Measurements from ENCODE around the gene ANAPC1. TPM values are rescaled to one million over a fixed set of nuclear protein-coding genes. Genes with fewer than 3 reads are reported as not detected.
"Not testable (repeated sequence)": the region's sequence is repeated elsewhere in the genome, so short reads cannot be mapped to it uniquely, and the experiment has no call there.

The ANAPC1 gene
- total RNA-seq, 1 experiment from 2014 or later = 106 TPM

DNA sequence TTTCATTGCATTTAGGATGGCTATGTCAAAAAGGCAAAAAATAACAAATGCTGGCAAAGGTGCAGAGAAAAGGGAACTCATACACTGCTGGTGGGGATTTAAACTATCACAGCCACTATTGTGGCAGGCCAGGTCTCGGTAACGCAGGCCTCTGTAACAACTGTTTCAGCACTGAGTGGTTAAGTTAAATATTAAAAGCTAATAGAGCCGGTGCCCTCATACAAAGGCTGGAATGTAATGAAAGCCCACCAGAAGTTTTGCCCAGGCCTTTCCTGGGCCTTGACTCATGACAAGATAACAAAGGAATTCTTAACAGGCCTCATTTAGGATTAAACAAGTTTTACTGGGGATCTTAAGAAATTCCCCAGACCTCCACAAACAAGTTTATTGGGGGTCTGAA lies 25.1 kb upstream of the ANAPC1 start:
- peaks cover 13% of the 10 kb centered on the region for H3K4me1 ChIP-seq (ENCODE audit: low read length)
- no peaks in the 10 kb centered on the region for H4K20me1 ChIP-seq (ENCODE audit: insufficient read depth, low read depth, low read length)
- DNase-seq = no peak
- H2AFZ ChIP-seq (ENCODE audit: low read length) = no peak overlapping the region
- no peak overlapping the region for H3K9ac ChIP-seq (ENCODE audit: low read length)
- H3K27me3 ChIP-seq (ENCODE audit: low read length) = no peaks in the 10 kb centered on the region
- H3K9me3 ChIP-seq (ENCODE audit: low read length) = no peaks in the 10 kb centered on the region
- no peaks in the 10 kb centered on the region for H3K36me3 ChIP-seq (ENCODE audit: insufficient read depth, low read length)
- H3K4me3 ChIP-seq (ENCODE audit: low read length) = no peak overlapping the region
- H3K9me2 ChIP-seq (replicated peaks; ENCODE audit: insufficient read depth, low read length) = no peaks in the 10 kb centered on the region
- no peak overlapping the region for H3K4me2 ChIP-seq (ENCODE audit: low read depth, low read length, poor library complexity, severe bottlenecking)
- no peak overlapping the region for H3K27ac ChIP-seq (ENCODE audit: low read length)
- H3K79me2 ChIP-seq (ENCODE audit: low read length) = no peaks in the 10 kb centered on the region

DNA sequence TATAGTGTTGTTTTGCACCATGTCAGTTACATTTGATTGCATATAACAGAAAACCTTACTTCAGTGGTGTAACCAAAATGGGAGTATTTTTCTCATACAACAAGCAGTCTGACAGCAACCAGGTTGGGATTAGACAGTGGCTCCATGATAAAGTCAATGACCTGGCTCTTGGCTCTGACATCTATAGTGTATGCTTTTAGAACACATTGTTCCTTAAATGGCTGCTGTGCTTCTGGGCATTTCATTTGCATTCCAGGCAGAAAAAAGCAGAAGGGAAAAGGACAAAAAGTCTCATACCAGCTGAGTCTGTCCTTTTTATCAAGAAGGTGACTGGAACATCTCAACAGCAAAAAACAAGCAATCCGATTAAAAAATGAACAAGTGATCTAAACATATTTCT lies 24.6 kb upstream of the ANAPC1 start:
- Histone ChIP-seq H3K27me3 (ENCODE audit: low read length) (no peaks in the 10 kb centered on the region), H3K9me3 (ENCODE audit: low read length) (no peaks in the 10 kb centered on the region), H3K27ac (ENCODE audit: low read length) (no peak overlapping the region), H3K4me1 (ENCODE audit: low read length) (peaks cover 13% of the 10 kb centered on the region), H3K79me2 (ENCODE audit: low read length) (no peaks in the 10 kb centered on the region), H3K36me3 (ENCODE audit: insufficient read depth, low read length) (no peaks in the 10 kb centered on the region), H3K4me3 (ENCODE audit: low read length) (no peak overlapping the region), H3K4me2 (ENCODE audit: low read depth, low read length, poor library complexity, severe bottlenecking) (no peak overlapping the region), H3K9me2 (replicated peaks; ENCODE audit: insufficient read depth, low read length) (no peaks in the 10 kb centered on the region), H3K9ac (ENCODE audit: low read length) (no peak overlapping the region), H2AFZ (ENCODE audit: low read length) (no peak overlapping the region), H4K20me1 (ENCODE audit: insufficient read depth, low read depth, low read length) (no peaks in the 10 kb centered on the region)
- no peak for DNase-seq

DNA sequence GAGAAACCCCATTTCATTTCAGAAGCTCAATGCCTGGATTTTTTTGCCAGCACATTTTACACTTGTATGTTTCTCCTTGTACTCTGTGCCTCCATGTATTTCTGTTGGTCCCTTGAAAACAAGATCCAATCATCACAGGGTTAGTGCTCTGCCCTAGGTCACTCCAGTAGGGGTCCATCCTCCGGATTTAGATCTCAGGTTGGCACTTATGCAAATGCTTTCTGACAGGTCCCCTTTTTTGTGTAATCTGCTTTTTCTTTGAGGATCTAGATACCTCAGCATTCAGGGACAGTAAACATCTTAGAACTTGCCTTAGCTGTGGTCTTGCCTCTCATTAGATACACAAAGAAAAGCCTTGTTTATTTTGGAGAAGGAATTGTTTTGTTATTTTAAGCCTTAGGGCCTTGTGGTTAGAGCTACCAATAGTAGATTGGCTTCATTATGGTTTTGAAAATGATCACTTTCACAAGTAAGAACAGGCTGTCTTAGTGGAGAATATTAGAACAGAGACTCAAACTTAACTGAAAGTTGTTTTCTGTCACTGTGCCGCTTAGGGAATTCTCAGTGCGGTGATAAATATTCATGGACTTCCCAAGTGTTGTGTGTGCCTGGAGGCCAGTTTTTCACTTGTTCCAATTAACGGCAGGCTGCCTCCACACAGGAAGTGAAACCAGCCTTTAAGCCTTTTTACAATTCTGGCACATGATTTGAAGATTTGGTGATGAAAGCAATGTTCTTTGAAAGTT lies 22.2 kb upstream of the ANAPC1 start:
- Histone ChIP-seq H3K27me3 (ENCODE audit: low read length) (no peaks in the 10 kb centered on the region), H3K4me2 (ENCODE audit: low read depth, low read length, poor library complexity, severe bottlenecking) (peak overlapping the region; percentile 34), H3K9me3 (ENCODE audit: low read length) (no peaks in the 10 kb centered on the region), H3K9me2 (replicated peaks; ENCODE audit: insufficient read depth, low read length) (no peaks in the 10 kb centered on the region), H4K20me1 (ENCODE audit: insufficient read depth, low read depth, low read length) (no peaks in the 10 kb centered on the region), H3K9ac (ENCODE audit: low read length) (no peak overlapping the region), H3K4me1 (ENCODE audit: low read length) (peaks cover 13% of the 10 kb centered on the region), H2AFZ (ENCODE audit: low read length) (no peak overlapping the region), H3K79me2 (ENCODE audit: low read length) (no peaks in the 10 kb centered on the region), H3K36me3 (ENCODE audit: insufficient read depth, low read length) (no peaks in the 10 kb centered on the region), H3K4me3 (ENCODE audit: low read length) (no peak overlapping the region), H3K27ac (ENCODE audit: low read length) (no peak overlapping the region)
- peak; percentile 61 for DNase-seq

DNA sequence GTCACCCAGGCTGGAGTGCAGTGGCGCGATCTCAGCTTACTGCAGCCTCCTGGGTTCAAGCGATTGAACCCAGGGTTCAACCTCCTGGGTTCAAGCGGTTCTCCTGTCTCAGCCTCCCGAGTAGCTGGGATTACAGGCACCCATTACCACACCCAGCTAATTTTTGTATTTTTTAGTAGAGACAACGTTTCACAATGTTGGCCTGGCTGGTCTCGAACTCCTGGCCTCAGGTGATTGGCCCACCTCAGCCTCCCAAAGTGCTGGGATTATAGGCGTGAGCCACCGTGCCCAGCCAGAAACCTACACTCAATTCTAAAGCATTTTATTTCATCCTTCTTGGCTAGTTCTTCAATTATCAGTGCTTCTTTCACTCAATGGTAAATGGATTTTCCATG lies 21.5 kb upstream of the ANAPC1 start:
- not testable (repeated sequence) for H4K20me1 ChIP-seq (ENCODE audit: insufficient read depth, low read depth, low read length); H3K4me3 ChIP-seq (ENCODE audit: low read length); H3K9me2 ChIP-seq (replicated peaks; ENCODE audit: insufficient read depth, low read length); DNase-seq; H3K36me3 ChIP-seq (ENCODE audit: insufficient read depth, low read length); H3K9me3 ChIP-seq (ENCODE audit: low read length); H3K27me3 ChIP-seq (ENCODE audit: low read length); H3K79me2 ChIP-seq (ENCODE audit: low read length); H3K4me2 ChIP-seq (ENCODE audit: low read depth, low read length, poor library complexity, severe bottlenecking); H2AFZ ChIP-seq (ENCODE audit: low read length); H3K27ac ChIP-seq (ENCODE audit: low read length); H3K9ac ChIP-seq (ENCODE audit: low read length)
- H3K4me1 ChIP-seq (ENCODE audit: low read length) = peaks cover 13% of the 10 kb centered on the region

DNA sequence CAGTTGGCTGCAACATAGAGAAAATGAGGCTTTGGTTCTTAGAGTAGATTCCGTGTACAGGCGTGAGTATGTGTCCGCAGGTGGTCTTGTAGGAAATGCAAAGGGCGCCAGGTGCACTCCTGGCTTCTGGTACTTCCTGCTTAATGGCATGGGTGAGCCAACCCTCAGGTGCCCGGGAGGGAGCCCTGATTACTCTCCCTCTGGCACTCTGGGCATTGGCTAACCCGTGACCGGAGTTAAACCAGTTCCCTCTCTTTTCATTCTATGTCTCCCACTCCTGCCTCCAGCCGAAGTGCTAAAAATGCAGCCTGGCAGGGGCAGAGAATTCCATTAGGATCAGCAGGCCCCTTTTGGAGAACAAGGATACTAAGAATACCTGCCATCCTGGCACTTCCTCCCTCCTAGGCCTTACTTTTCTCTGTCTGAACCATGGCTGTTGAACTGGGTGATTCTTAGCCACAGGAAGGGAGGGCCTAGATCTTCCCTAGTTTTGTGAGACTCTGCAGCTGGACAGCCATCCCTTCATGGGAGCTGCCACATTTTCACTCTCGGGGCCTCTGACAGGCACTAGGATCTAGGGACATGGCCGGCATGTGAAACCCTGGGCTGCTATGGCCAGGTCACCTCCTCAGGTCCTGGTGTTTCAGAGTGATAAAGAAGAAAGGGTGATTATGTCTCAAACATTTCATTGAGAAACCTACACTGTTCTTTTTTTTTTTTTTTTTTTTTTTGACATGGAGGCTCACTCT lies 20.9 kb upstream of the ANAPC1 start:
- H3K9me2 ChIP-seq (replicated peaks; ENCODE audit: insufficient read depth, low read length) = no peaks in the 10 kb centered on the region
- H3K4me2 ChIP-seq (ENCODE audit: low read depth, low read length, poor library complexity, severe bottlenecking) = no peak overlapping the region
- H4K20me1 ChIP-seq (ENCODE audit: insufficient read depth, low read depth, low read length) = no peaks in the 10 kb centered on the region
- H2AFZ ChIP-seq (ENCODE audit: low read length) = no peak overlapping the region
- DNase-seq = no peak
- H3K9me3 ChIP-seq (ENCODE audit: low read length) = no peaks in the 10 kb centered on the region
- H3K4me1 ChIP-seq (ENCODE audit: low read length) = peaks cover 13% of the 10 kb centered on the region
- H3K4me3 ChIP-seq (ENCODE audit: low read length) = no peak overlapping the region
- no peak overlapping the region for H3K27ac ChIP-seq (ENCODE audit: low read length)
- H3K9ac ChIP-seq (ENCODE audit: low read length) = no peak overlapping the region
- H3K79me2 ChIP-seq (ENCODE audit: low read length) = no peaks in the 10 kb centered on the region
- no peaks in the 10 kb centered on the region for H3K36me3 ChIP-seq (ENCODE audit: insufficient read depth, low read length)
- H3K27me3 ChIP-seq (ENCODE audit: low read length) = no peaks in the 10 kb centered on the region

DNA sequence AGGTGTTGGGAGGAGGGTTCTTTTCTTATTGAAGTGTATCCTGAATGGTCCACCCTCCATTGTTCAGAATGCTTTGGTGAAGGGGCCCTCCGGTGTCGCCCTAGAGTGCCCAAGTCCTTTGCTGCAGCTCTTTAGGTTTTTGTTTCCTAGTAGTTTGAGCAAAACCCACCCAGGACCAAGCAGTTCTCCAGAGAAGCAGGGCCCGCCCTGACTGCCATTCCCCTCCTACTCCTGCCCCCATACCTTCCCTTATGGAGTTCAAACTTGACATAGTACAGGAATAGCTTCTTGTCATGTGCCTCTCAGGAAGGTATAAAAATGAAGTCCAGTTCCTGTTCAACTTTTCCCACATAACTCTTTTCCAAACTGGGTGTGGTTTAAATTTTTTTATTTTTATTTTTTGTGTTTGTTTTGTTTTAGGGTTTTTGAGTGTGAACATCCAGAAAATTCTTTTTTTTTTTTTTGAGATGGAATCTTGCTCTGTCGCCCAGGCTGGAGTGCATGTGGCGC lies 20.0 kb upstream of the ANAPC1 start:
- Histone ChIP-seq H3K9ac (ENCODE audit: low read length) (no peak overlapping the region), H3K9me2 (replicated peaks; ENCODE audit: insufficient read depth, low read length) (no peaks in the 10 kb centered on the region), H3K27me3 (ENCODE audit: low read length) (no peaks in the 10 kb centered on the region), H3K4me1 (ENCODE audit: low read length) (peaks cover 13% of the 10 kb centered on the region), H3K4me3 (ENCODE audit: low read length) (no peak overlapping the region), H3K79me2 (ENCODE audit: low read length) (no peaks in the 10 kb centered on the region), H3K27ac (ENCODE audit: low read length) (no peak overlapping the region), H3K9me3 (ENCODE audit: low read length) (no peaks in the 10 kb centered on the region), H3K36me3 (ENCODE audit: insufficient read depth, low read length) (no peaks in the 10 kb centered on the region), H4K20me1 (ENCODE audit: insufficient read depth, low read depth, low read length) (no peaks in the 10 kb centered on the region), H3K4me2 (ENCODE audit: low read depth, low read length, poor library complexity, severe bottlenecking) (no peak overlapping the region), H2AFZ (ENCODE audit: low read length) (no peak overlapping the region)
- DNase-seq = no peak

DNA sequence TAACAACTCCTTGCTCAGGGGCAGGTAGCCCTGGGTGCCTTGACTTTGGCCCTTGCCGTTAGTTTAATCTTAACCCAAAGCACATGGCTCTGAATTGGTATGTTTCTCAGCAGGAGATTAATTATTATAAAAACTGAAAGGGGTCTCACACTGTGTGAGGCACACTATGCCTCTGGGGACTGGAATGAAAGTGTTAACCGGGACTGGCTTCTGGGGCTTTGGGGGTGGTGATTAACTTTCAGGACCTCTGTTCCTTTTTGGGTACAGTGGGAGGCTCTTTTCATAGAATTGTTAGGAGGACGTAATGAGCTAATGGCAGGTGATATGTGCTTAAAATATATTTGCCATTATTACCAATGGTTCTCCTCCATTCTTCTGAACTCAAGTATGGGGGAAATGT lies 19.5 kb upstream of the ANAPC1 start:
- no peak overlapping the region for H3K9ac ChIP-seq (ENCODE audit: low read length)
- H3K27me3 ChIP-seq (ENCODE audit: low read length) = no peaks in the 10 kb centered on the region
- H2AFZ ChIP-seq (ENCODE audit: low read length) = no peak overlapping the region
- no peaks in the 10 kb centered on the region for H3K36me3 ChIP-seq (ENCODE audit: insufficient read depth, low read length)
- no peaks in the 10 kb centered on the region for H4K20me1 ChIP-seq (ENCODE audit: insufficient read depth, low read depth, low read length)
- no peaks in the 10 kb centered on the region for H3K9me3 ChIP-seq (ENCODE audit: low read length)
- H3K79me2 ChIP-seq (ENCODE audit: low read length) = no peaks in the 10 kb centered on the region
- no peak overlapping the region for H3K4me2 ChIP-seq (ENCODE audit: low read depth, low read length, poor library complexity, severe bottlenecking)
- no peak for DNase-seq
- no peaks in the 10 kb centered on the region for H3K9me2 ChIP-seq (replicated peaks; ENCODE audit: insufficient read depth, low read length)
- H3K4me3 ChIP-seq (ENCODE audit: low read length) = no peak overlapping the region
- H3K27ac ChIP-seq (ENCODE audit: low read length) = no peak overlapping the region
- peaks cover 13% of the 10 kb centered on the region for H3K4me1 ChIP-seq (ENCODE audit: low read length)

DNA sequence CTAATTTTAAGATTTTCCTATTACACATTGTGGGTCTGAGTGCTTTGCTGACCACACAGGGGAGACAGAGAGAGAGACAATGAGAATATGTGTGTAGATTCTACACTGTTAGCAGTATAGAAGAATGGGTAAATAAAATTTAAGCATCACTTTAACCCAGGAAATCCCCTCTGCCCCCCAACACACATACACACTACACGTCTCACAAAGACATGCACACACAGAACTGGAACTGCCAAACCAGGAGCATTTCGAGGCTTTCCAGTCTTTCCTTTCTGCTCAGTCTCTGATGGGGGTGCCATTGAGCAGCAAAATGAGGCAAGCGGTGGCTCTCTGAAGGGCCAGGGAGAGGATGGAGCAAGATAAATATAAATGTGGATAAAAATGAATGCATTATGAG lies 16.9 kb upstream of the ANAPC1 start:
- H3K4me2 ChIP-seq (ENCODE audit: low read depth, low read length, poor library complexity, severe bottlenecking) = no peak overlapping the region

More for the DNA sequence above, 16.9 kb upstream of the ANAPC1 start:
- no peak overlapping the region for H3K4me3 ChIP-seq (ENCODE audit: low read length)
- H3K4me1 ChIP-seq (ENCODE audit: low read length) = peaks cover 1% of the 10 kb centered on the region
- H3K9me2 ChIP-seq (replicated peaks; ENCODE audit: insufficient read depth, low read length) = no peaks in the 10 kb centered on the region
- H3K9me3 ChIP-seq (ENCODE audit: low read length) = no peaks in the 10 kb centered on the region
- H3K36me3 ChIP-seq (ENCODE audit: insufficient read depth, low read length) = no peaks in the 10 kb centered on the region
- H3K27ac ChIP-seq (ENCODE audit: low read length) = no peak overlapping the region
- no peaks in the 10 kb centered on the region for H3K27me3 ChIP-seq (ENCODE audit: low read length)
- no peak overlapping the region for H2AFZ ChIP-seq (ENCODE audit: low read length)
- H3K79me2 ChIP-seq (ENCODE audit: low read length) = no peaks in the 10 kb centered on the region
- no peak overlapping the region for H3K9ac ChIP-seq (ENCODE audit: low read length)
- no peaks in the 10 kb centered on the region for H4K20me1 ChIP-seq (ENCODE audit: insufficient read depth, low read depth, low read length)
- DNase-seq = peak; percentile 50

Data from Karpas-422 (cell line).